ENCODE results near the gene FBXW4. TPM values are rescaled to one million over a fixed set of nuclear protein-coding genes. Genes with fewer than 3 reads are reported as not detected.

FBXW4 gene
- total RNA-seq (2022) (15.7 and 18.7 TPM in 2 replicates), Bru-seq, nascent RNA (percentile 61 among the genes with signal in this experiment), BruChase-seq, experiment 1, labeled RNA remaining after a 6-hour chase (percentile 61 among the genes with signal in this experiment), BruChase-seq, experiment 2, labeled RNA remaining after a 2-hour chase (percentile 65 among the genes with signal in this experiment)
- long read RNA-seq, partial matches to known transcripts, result 1 of 3 reads
- long read RNA-seq, other reads (novel, unspliced or antisense), result 0 of 3 reads

DNA sequence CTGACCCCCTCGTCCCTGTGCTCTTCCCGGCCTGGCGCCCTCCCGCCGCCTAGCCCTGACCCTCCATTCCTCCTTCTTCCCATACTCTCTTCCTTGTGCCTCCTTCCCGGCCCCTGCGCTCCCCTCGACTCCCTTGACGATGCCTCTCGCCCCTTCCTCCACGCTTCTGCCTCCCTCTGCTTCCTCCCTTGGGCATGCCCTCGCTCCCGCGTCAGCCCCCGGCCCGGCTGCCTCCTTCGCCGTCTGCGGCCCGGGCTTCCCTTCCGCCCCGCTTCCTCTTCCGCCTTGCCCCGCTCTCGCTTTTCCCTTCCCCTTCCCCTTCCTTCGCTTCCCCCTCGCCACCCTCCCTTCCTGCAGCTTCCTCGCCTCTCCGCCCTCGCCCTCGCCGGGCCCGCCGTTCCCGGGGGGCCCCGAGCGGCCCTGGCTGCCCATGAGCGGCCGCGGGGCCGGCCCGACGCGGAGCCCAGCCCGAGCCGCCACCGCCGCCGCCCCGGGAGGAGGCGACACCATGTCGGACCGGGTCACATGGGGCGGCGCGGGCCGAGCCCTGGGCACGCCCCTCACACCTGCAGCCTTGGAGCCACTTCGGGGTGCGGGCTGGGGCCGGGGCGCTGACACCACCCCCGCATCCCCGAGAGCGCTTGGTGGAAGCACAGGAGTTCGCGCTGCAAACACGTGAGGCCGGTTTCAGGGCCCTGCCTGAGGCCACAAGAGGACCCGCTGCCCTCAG, at the start of gene FBXW4:
TSS of gene FBXW4 (minus strand) at position 497 of the 730 bp plus-strand sequence. CDS start at position 432, 65 bp downstream.
- H3K4me3 Mint-ChIP-seq (ENCODE audit: low read depth, unreplicated experiment), result peak within 1 kb of the TSS; percentile 84
- no peaks in the 10 kb centered on the region for H3K9me3 Mint-ChIP-seq (ENCODE audit: low read depth, unreplicated experiment)
- intact Hi-C loops (cut with micrococcal nuclease; ENCODE audit: unreplicated experiment), result no loop called here
- H3K27me3 Mint-ChIP-seq (ENCODE audit: unreplicated experiment), result no peaks in the 10 kb centered on the region
- no peak for TF ChIP-seq CTCF (IDR thresholded peaks at IDR 0.05; ENCODE audit: unreplicated experiment)
- DNase-seq, result peak; percentile 63
- peak within 1 kb of the TSS; percentile 95 for H3K27ac Mint-ChIP-seq (ENCODE audit: unreplicated experiment)
- CTCF ChIA-PET, result no interaction called here
- peaks cover 15% of the 10 kb centered on the region for H3K36me3 Mint-ChIP-seq (ENCODE audit: insufficient read depth, unreplicated experiment)
- no peaks in the 10 kb centered on the region for H3K4me1 Mint-ChIP-seq (ENCODE audit: low read depth, unreplicated experiment)
- no TSS peak for BruUV-seq (replicated peaks)

DNA sequence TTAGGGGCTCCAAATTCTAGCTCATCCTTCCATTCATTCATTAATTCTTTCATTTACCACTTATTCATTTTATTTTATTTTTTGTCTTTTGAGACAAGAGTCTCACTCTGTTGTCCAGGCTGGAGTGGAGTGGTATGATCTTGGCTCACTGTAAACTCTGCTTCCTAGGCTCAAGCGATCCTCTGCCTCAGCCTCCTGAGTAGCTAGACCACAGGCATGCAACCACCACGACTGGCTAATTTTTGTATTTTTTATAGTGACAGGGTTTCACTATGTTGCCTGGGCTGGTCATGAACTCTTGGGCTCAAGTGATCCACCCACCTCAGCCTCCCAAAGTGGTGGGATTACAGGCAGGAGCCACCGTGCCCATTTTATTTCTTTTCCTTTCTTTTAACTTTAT, 49.3 kb upstream of the FBXW4 start:
- no peak overlapping the region for H3K4me3 Mint-ChIP-seq (ENCODE audit: low read depth, unreplicated experiment)
- no TSS peak for BruUV-seq (replicated peaks)
- CTCF ChIA-PET, result no interaction called here
- no peak overlapping the region for H3K27ac Mint-ChIP-seq (ENCODE audit: unreplicated experiment)
- intact Hi-C loops (cut with micrococcal nuclease; ENCODE audit: unreplicated experiment), result no loop called here
- peaks cover 6% of the 10 kb centered on the region for H3K4me1 Mint-ChIP-seq (ENCODE audit: low read depth, unreplicated experiment)
- DNase-seq, result no peak
- no peak for TF ChIP-seq CTCF (IDR thresholded peaks at IDR 0.05; ENCODE audit: unreplicated experiment)
- no peaks in the 10 kb centered on the region for H3K9me3 Mint-ChIP-seq (ENCODE audit: low read depth, unreplicated experiment)
- no peaks in the 10 kb centered on the region for H3K36me3 Mint-ChIP-seq (ENCODE audit: insufficient read depth, unreplicated experiment)
- H3K27me3 Mint-ChIP-seq (ENCODE audit: unreplicated experiment), result peaks cover 26% of the 10 kb centered on the region

DNA sequence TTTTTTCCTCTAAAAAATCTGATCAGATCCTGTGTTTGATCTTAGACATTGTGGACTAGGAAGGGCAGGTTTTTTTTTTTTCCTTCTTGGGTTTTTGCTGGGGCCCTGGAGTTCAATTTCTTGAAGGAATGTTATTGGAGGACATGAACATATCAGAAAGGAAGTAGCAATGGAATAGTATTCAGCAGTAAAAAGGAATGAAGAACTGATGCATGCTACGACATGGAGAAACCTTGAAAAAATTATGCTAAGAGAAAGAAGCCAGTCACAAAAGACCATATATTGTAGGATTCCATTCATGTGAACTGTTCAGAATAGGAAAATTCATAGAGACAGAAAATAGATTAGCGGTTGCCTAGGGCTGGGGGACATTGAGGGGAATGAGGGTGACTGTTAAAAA, 47.0 kb upstream of the FBXW4 start:
- Mint-ChIP-seq H3K36me3 (ENCODE audit: insufficient read depth, unreplicated experiment) (no peaks in the 10 kb centered on the region), H3K27me3 (ENCODE audit: unreplicated experiment) (peaks cover 26% of the 10 kb centered on the region), H3K9me3 (ENCODE audit: low read depth, unreplicated experiment) (no peaks in the 10 kb centered on the region), H3K4me3 (ENCODE audit: low read depth, unreplicated experiment) (no peak overlapping the region), H3K27ac (ENCODE audit: unreplicated experiment) (no peak overlapping the region), H3K4me1 (ENCODE audit: low read depth, unreplicated experiment) (peaks cover 6% of the 10 kb centered on the region)
- BruUV-seq (replicated peaks), result no TSS peak
- CTCF ChIA-PET, result no interaction called here
- DNase-seq, result no peak
- intact Hi-C loops (cut with micrococcal nuclease; ENCODE audit: unreplicated experiment), result no loop called here
- no peak for TF ChIP-seq CTCF (IDR thresholded peaks at IDR 0.05; ENCODE audit: unreplicated experiment)

GRCh38 chr10:101736666-101737065, 41.7 kb upstream of the FBXW4 start:
- H3K9me3 Mint-ChIP-seq (ENCODE audit: low read depth, unreplicated experiment), result no peaks in the 10 kb centered on the region
- BruUV-seq (replicated peaks), result no TSS peak
- no peak for DNase-seq
- H3K4me3 Mint-ChIP-seq (ENCODE audit: low read depth, unreplicated experiment), result no peak overlapping the region
- CTCF ChIA-PET, result no interaction called here
- no peaks in the 10 kb centered on the region for H3K36me3 Mint-ChIP-seq (ENCODE audit: insufficient read depth, unreplicated experiment)
- H3K4me1 Mint-ChIP-seq (ENCODE audit: low read depth, unreplicated experiment), result no peaks in the 10 kb centered on the region
- no peak overlapping the region for H3K27ac Mint-ChIP-seq (ENCODE audit: unreplicated experiment)
- no peak for TF ChIP-seq CTCF (IDR thresholded peaks at IDR 0.05; ENCODE audit: unreplicated experiment)
- intact Hi-C loops (cut with micrococcal nuclease; ENCODE audit: unreplicated experiment), result no loop called here
- peaks cover 22% of the 10 kb centered on the region for H3K27me3 Mint-ChIP-seq (ENCODE audit: unreplicated experiment)
